Measurements from ENCODE around the gene CA9. TPM values are rescaled to one million over a fixed set of nuclear protein-coding genes. Genes with fewer than 3 reads are reported as not detected.

Gene CA9
- total and polyA plus RNA-seq, 2 experiments from 2014 or later: 0.27 to 2.1 TPM

- WGBS (ENCODE audit: low lambda C conversion rate, missing lambda C conversion rate): 57% methylated on average over 5 of the region's 5 CpGs
- H3K9me2 ChIP-seq (replicated peaks; ENCODE audit: insufficient read depth): no peaks in the 10 kb centered on the region
- no peaks in the 10 kb centered on the region for H3K27me3 ChIP-seq
- H2AFZ ChIP-seq: no peak overlapping the region
- no peak for TF ChIP-seq EZH2 (IDR thresholded peaks at IDR 0.05; ENCODE audit: borderline replicate concordance)
- TF ChIP-seq CTCF (IDR thresholded peaks at IDR 0.05; ENCODE audit: poor library complexity): no peak
- TF ChIP-seq EZH2phosphoT487 (IDR thresholded peaks at IDR 0.05; ENCODE audit: low read depth, severe bottlenecking, unreplicated experiment): no peak
- H3K9me3 ChIP-seq (ENCODE audit: low read depth): no peaks in the 10 kb centered on the region
- H3K4me3 ChIP-seq: no peak overlapping the region
- peaks cover 64% of the 10 kb centered on the region for H3K79me2 ChIP-seq
- H4K20me1 ChIP-seq (ENCODE audit: insufficient read depth, poor library complexity, severe bottlenecking): peaks cover 27% of the 10 kb centered on the region
- H3K36me3 ChIP-seq (replicated peaks; ENCODE audit: insufficient read depth, low read depth): no peaks in the 10 kb centered on the region
- peaks cover 42% of the 10 kb centered on the region for H3K4me1 ChIP-seq (ENCODE audit: insufficient read depth)
- peak overlapping the region; percentile 89 for H3K4me2 ChIP-seq
- no peak for DNase-seq (ENCODE audit: low spot score)
- H3K27ac ChIP-seq: peak overlapping the region; percentile 92
Measured at GRCh38 chr9:35727676-35728040, 53.9 kb downstream of the CA9 start.

DNA sequence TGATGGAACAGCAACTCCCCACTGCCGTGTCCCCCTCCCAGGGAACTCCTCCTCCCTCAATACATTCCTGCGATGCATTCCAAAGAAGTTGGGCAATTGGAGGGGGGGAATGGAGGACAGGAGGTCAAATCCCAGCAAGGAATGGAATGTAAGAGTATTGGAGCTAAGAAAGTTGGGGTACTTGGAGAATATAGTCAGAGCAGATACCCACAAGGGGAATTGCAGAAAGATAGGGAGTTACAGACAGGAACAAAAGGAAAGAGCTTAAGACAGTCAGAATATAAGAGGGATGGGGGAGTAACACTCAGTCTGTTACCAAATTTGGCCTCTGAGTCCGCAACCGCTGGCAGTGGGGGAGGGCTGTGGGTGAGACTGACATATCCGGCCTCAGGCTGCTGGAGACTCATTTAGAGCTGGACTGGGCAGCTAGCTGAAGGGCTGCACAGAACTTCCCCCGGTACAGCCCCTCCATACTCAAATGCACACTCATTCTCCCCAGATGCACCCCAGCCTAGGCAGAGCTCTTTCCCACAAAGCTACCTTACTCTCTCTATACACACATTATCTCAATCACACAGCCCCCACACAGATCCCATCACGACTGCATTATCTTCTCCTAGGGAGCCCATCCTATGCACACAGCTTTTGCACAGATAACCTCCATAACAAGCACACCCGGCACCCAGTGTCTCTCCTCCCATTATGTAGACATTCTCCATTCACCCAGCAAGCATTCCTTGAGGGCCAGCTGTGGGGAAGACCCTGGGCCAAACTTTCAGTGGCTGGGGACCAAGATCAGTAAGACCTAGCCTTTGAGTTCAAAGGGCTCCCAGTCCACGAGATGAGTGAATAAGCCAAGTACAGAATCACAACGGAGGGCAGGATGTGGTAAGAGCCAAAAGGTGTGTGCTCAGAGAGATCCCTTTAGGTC, 54.6 kb downstream of the CA9 start:
- no peaks in the 10 kb centered on the region for H3K36me3 ChIP-seq (replicated peaks; ENCODE audit: insufficient read depth, low read depth)
- peaks cover 64% of the 10 kb centered on the region for H3K79me2 ChIP-seq
- peak overlapping the region; percentile 89 for H3K4me2 ChIP-seq
- 7% methylated on average over 10 of the region's 10 CpGs for WGBS (ENCODE audit: low lambda C conversion rate, missing lambda C conversion rate)
- no peak overlapping the region for H3K4me3 ChIP-seq
- no peaks in the 10 kb centered on the region for H3K27me3 ChIP-seq
- H3K9me2 ChIP-seq (replicated peaks; ENCODE audit: insufficient read depth): no peaks in the 10 kb centered on the region
- H3K27ac ChIP-seq: peak overlapping the region; percentile 92
- H2AFZ ChIP-seq: no peak overlapping the region
- H3K4me1 ChIP-seq (ENCODE audit: insufficient read depth): peaks cover 43% of the 10 kb centered on the region
- peak; percentile 66 for DNase-seq (ENCODE audit: low spot score)
- no peaks in the 10 kb centered on the region for H3K9me3 ChIP-seq (ENCODE audit: low read depth)
- H4K20me1 ChIP-seq (ENCODE audit: insufficient read depth, poor library complexity, severe bottlenecking): peaks cover 27% of the 10 kb centered on the region
- no peak for TF ChIP-seq EZH2 (IDR thresholded peaks at IDR 0.05; ENCODE audit: borderline replicate concordance)
- no peak for TF ChIP-seq EZH2phosphoT487 (IDR thresholded peaks at IDR 0.05; ENCODE audit: low read depth, severe bottlenecking, unreplicated experiment)
- TF ChIP-seq CTCF (IDR thresholded peaks at IDR 0.05; ENCODE audit: poor library complexity): no peak

- Histone ChIP-seq H3K4me3 (no peak overlapping the region), H3K4me2 (peak overlapping the region; percentile 89), H3K9me3 (ENCODE audit: low read depth) (no peaks in the 10 kb centered on the region), H3K9me2 (replicated peaks; ENCODE audit: insufficient read depth) (no peaks in the 10 kb centered on the region), H3K27me3 (no peaks in the 10 kb centered on the region), H3K4me1 (ENCODE audit: insufficient read depth) (peaks cover 51% of the 10 kb centered on the region), H3K27ac (peak overlapping the region; percentile 92), H3K79me2 (peaks cover 72% of the 10 kb centered on the region), H2AFZ (no peak overlapping the region), H3K36me3 (replicated peaks; ENCODE audit: insufficient read depth, low read depth) (no peaks in the 10 kb centered on the region), H4K20me1 (ENCODE audit: insufficient read depth, poor library complexity, severe bottlenecking) (peaks cover 27% of the 10 kb centered on the region)
- no peak for DNase-seq (ENCODE audit: low spot score)
- WGBS (ENCODE audit: low lambda C conversion rate, missing lambda C conversion rate): 78% methylated on average over 3 of the region's 3 CpGs
- TF ChIP-seq EZH2 (IDR thresholded peaks at IDR 0.05; ENCODE audit: borderline replicate concordance) (no peak), EZH2phosphoT487 (IDR thresholded peaks at IDR 0.05; ENCODE audit: low read depth, severe bottlenecking, unreplicated experiment) (no peak), CTCF (IDR thresholded peaks at IDR 0.05; ENCODE audit: poor library complexity) (no peak)
Measured at GRCh38 chr9:35729101-35729500, 55.4 kb downstream of the CA9 start.
